Dermis microvascular lymphatic vessel endothelial cell (primary cell): Measurements from ENCODE around the gene PARVG. TPM values are rescaled to one million over a fixed set of nuclear protein-coding genes. Genes with fewer than 3 reads are reported as not detected.

Experiments
- DNase-seq, 2 donors: peaks; one replicate each; pipeline versions ENCODE4 v3.0.0 to v3.0.0-alpha.2; 2010; ENCODE audit warnings: low read depth in 2 of 2
- total RNA-seq: library from RNA; depleted of rRNA; stranded (reverse); fragments of >200 nt; gene quantifications from 2 replicates; pipeline ENCODE4 v1.2.1, GENCODE V29; 2014

The PARVG gene
- total RNA-seq, 1 donor from 2014 or later: under 0.01 TPM

DNA sequence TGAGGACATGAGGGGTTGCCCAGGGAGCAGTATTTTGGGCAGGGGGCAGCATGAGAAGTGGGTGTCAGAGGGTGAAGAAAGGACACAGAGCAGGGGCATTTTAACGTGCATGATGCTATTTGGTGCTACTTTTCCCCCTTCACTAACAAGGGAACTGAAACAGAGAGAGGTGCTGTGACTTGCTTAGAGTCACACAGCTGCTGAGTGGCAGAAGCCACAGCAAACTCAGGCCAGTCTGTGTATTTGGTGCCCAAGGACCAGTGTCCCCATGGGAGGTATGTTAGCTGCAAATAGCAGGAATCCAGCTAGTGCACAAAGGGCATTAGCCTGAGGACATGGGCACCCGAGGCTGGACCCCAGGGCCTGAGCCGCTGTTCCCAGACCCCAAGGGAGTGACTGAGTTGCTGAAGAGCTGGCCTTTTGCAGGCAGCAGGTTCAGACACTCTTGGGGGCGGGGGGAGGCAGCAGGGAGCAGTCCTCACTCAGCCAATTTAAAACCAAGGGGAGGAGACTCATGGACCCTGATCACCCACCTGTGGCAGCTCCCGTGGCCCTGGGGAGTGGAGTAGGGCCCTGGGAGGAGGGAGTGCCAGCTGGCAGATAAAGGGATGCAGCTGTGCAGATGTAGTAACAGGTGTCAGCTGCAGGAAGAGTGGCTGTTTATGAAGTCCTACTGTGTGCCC is 14.6 kb downstream of the PARVG start:
- no peak for DNase-seq

GRCh38 chr22:44196241-44196640 is 15.5 kb downstream of the PARVG start:
- DNase-seq: no peak

- DNase-seq: no peak
These were observed 16.0 kb downstream of the PARVG start for GRCh38 chr22:44196731-44197131.

DNA sequence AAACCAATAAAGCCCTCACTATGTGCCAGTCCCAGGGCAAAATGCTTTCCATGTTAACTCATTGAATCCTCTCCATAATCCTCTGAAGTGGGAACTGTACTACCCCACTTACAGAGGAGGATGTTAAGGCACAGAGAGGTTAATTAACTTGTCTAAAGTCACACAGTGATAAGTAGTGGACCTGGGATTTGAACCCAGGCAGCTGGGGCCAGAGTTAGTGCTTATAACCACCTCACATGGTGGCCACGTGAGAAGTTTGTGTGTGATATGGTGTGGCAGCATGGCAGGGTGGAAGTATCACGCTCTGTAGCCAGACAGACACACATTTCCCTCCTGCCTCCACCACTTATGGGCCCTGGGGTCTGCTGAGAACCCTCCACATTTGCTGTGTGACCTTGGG is 16.5 kb downstream of the PARVG start:
- no peak for DNase-seq

GRCh38 chr22:44199164-44199563 is 18.4 kb downstream of the PARVG start:
- no peak for DNase-seq

- DNase-seq: no peak
These were observed 19.1 kb downstream of the PARVG start for GRCh38 chr22:44199866-44200265.

- DNase-seq: no peak
These were observed 19.7 kb downstream of the PARVG start for GRCh38 chr22:44200451-44200850.

DNA sequence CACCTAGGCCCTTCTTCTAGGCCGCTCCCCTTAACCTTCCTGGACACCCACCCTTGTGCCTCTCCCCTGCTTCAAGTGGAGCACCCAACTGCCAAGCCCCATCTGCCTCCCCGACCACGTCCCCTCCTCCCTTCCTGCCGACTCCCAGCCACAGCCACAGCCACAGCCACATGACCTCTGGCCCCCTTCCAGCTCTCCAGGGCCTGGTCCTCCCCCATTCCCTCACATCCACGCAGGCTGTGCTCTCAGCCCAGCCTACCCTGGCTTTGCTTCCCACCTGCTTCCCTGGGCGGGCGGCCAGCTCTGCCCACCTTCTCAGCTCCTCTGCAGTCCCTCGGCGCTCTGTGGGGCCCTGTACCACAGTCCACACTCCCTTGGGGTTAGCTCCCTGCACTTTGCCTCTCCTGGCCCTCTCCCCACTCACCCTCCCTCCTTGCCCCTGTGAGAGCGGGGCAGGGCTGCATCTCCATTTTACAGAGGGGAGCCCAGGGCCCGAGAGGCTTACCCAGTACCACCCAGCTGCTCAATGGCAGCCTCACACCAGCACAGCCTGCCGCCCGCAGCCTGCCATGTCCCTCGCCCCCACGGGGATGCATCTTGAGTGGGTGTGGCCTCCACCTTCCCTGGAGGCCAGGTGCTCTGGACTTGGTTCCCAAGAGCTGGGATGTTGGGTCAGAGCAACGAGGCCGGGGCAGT is 20.3 kb downstream of the PARVG start:
- no peak for DNase-seq

DNA sequence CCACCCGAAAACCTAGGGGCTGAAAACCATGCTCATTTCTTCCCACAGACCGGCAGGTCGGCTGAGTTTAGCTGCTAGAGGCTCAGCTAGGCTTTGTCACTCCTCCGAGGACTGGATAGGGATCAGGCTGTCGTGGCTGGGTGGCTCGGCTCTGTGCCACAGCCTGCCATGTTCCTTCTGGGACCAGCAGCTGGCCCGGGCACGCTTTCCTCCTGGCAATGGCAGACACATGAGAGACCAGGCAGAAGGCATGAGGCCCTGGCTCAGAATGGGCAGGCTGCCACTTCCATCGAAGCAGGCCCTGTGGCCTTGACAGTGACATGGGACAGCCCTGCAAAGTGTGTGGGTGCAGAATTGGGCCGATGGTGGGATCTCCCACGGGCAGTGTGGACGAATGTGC is 20.9 kb downstream of the PARVG start:
- no peak for DNase-seq

- no peak for DNase-seq
These were observed 21.6 kb downstream of the PARVG start for GRCh38 chr22:44202261-44202789.

- no peak for DNase-seq
These were observed 22.5 kb downstream of the PARVG start for GRCh38 chr22:44203203-44203602.

DNA sequence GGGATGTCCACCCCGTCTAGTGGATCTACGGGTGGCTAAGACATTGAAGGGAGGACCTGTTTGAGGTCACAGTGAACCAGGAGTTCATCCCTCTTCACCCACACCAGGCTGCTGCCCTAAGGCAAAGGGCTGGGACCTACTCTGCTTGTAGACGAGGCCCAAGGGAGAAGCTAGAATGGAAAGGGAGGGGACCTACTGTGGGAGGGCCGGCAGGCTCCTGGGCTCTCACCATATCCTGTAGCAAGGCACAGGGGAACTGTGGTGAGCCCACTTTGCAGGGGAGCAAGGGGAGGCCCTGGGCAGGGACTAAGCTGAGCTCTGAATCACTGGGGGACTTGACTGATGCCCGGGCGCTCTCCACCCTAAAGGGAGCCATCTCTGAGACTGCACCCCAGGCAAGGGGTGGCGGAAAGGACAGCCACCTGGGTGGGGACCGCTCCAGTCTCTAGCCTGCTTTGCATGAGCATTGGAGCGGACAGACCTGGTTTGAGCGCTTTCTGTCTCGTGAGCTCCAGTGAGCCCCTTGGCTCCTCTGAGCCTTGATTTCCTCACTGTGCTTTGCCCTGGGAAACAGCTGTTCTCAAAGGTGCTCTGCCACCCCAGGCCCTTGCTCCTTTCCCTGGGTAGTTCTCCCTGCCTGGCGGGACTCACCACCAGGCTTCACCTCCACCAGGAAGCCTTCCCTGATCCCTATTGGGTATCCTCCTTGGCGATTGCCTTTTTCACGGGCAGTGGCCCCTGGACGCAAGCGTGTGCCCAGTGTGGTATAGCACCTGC is 24.2 kb downstream of the PARVG start:
- no peak for DNase-seq

GRCh38 chr22:44205516-44206329 is 25.0 kb downstream of the PARVG start:
- no peak for DNase-seq

DNA sequence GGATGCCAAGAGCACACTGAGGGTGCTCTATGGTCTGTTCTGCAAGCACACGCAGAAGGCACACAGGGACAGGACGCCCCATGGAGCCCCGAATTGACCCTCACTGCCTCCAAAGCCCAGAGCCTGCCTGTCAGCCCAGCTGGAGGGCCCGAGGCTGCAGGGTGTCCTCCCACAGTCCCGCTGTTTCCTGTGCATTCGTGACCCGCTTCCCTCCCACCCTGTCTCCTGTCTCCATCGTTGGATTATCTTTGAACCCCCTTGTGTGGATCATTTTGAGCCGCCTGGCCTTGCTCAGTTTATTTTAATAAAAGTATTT is 25.6 kb downstream of the PARVG start:
- no peak for DNase-seq

- no peak for DNase-seq
These were observed 26.0 kb downstream of the PARVG start for GRCh38 chr22:44206696-44207095.

GRCh38 chr22:44207173-44207980 is 26.7 kb downstream of the PARVG start:
- DNase-seq: no peak

- DNase-seq: no peak
These were observed 27.2 kb downstream of the PARVG start for GRCh38 chr22:44207981-44208317.

GRCh38 chr22:44209343-44209742 is 28.6 kb downstream of the PARVG start:
- DNase-seq: no peak

- no peak for DNase-seq
These were observed 30.0 kb downstream of the PARVG start for GRCh38 chr22:44210722-44211121.

DNA sequence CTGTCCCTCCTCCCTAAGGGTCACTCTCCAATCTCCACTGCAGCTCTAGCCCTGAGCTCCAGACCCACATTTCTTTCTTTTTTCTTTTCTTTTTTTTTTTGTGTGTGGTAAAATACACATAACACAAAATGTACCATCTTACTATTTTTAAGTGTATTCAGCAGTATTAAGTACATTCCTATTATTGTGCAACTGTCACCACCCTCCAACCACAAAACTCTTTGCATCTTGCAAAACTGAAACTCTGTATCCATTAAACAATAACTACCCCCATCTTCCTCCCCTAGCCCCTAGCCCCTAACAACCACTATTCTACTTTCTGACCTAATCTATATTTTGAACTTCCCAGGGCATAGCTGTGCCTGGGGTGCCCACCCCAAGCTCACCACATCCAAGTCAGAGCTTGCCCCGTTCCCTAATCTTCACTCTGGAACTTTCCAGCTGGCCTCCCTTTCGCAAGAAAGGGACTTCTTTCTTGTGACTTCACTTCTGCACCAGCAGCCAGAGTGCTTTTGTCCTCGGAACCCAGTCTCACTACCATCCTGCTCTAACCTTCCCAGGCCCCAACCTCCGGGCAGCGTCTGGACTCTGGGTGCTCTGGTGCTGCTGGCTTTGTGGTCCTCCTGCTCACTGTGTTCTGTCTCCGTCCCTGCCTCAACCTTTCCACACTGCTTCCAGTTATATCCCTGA is 30.7 kb downstream of the PARVG start:
- DNase-seq: no peak
